Loucy (cell line): ENCODE measurements around the gene OR5A2.

Experiments used
- CTCF ChIP-seq: fragments of 200-600 bp; sonication (generic); conservative IDR thresholded peaks from 2 replicates; pipeline ENCODE4 v1.5.1; 2014; ENCODE audit warnings: mild to moderate bottlenecking, antibody characterized with exemption, low read length
- EZH2phosphoT487 ChIP-seq: fragments of 200-600 bp; IDR thresholded peaks from 2 replicates; pipeline ENCODE4 v1.6.1; 2018; ENCODE audit warnings: antibody characterized with exemption, mild to moderate bottlenecking, moderate library complexity, borderline replicate concordance

- TF ChIP-seq CTCF, result no peak
- TF ChIP-seq EZH2phosphoT487, result no peak
These were observed 1.1 kb downstream of the OR5A2 start for GRCh38 chr11:59425131-59425530.
